Right lobe of liver (tissue), 4 donors: Measurements from ENCODE around the gene HELZ.

ENCODE experiments used
- CTCF ChIP-seq, 4 donors: fragments of 200-600 bp in 3 of 4; fragments of 450-650 bp in 1 of 4; IDR thresholded peaks; one replicate each; pipeline versions ENCODE4 v1.5.1 to v1.8.0; 2016 to 2022; ENCODE audit warnings: antibody characterized with exemption in 4 of 4, mild to moderate bottlenecking in 2 of 4
- POLR2A ChIP-seq: fragments of 450-650 bp; IDR thresholded peaks from one replicate; pipeline ENCODE4 v1.6.1; 2017; ENCODE audit warnings: antibody characterized with exemption, mild to moderate bottlenecking
- donor health status: DM: no; HTN: no; CAD: no.
- donor health status: DM: no; HTN: no; CAD: no.
- donor health status: DM: no; HTN: yes; CAD: no.

GRCh38 chr17:67137860-67138259 lies 107.1 kb downstream of the HELZ start:
- TF ChIP-seq CTCF (IDR thresholded peaks at IDR 0.05) (no peak), POLR2A (no peak)
